CD8-positive, alpha-beta memory T cell (primary cell): ENCODE results near the gene DOK6. TPM values are rescaled to one million over a fixed set of nuclear protein-coding genes. Genes with fewer than 3 reads are reported as not detected.
A peak's percentile ranks its signal among the peaks of the same experiment; 100 is the strongest.

Source experiments
- CTCF ChIA-PET: fragments of 350-600 bp; sonication (Branson Sonifier 250); formaldehyde crosslinking; loops from one replicate; lab custom pipeline; 2021; ENCODE audit warnings: antibody characterized with exemption; lab: Charles Lee
- POLR2A ChIA-PET: fragments of 350-600 bp; sonication (Branson Sonifier 250); formaldehyde crosslinking; loops from one replicate; lab custom pipeline; 2021; ENCODE audit warnings: antibody characterized with exemption; lab: Charles Lee
- DNase-seq, 5 donors: peaks; one replicate each; pipeline versions ENCODE4 v3.0.0 to v3.0.0-alpha.2; 2020 to 2022; ENCODE audit warnings: mixed read lengths in 1 of 5
- H3K27ac ChIP-seq: one replicate; pipeline ENCODE4 v1.7.0; 2013; ENCODE audit warnings: low read depth, mild to moderate bottlenecking, low read length, moderate library complexity
- H3K27me3 ChIP-seq: 2 replicates; pipeline ENCODE4 v1.7.0; 2013; ENCODE audit warnings: low read length, mild to moderate bottlenecking; ENCODE audit not compliant: insufficient read depth, poor library complexity, severe bottlenecking
- H3K36me3 ChIP-seq: 2 replicates; pipeline ENCODE4 v1.7.0; 2013; ENCODE audit warnings: mild to moderate bottlenecking, low read length, moderate library complexity; ENCODE audit not compliant: insufficient read depth
- H3K4me1 ChIP-seq: 2 replicates; pipeline ENCODE4 v1.7.0; 2013; ENCODE audit warnings: mild to moderate bottlenecking, low read length, moderate library complexity; ENCODE audit not compliant: insufficient read depth
- H3K4me3 ChIP-seq: 2 replicates; pipeline ENCODE4 v1.7.0; 2013; ENCODE audit warnings: mild to moderate bottlenecking, low read length
- H3K9me3 ChIP-seq: 2 replicates; pipeline ENCODE4 v1.7.0; 2013; ENCODE audit warnings: mild to moderate bottlenecking, low read length
- H3K27ac Mint-ChIP-seq, 8 donors: one replicate each; pipeline ENCODE4 v1.8.0; 2020 to 2021; ENCODE audit warnings: mixed read lengths in 8 of 8, mild to moderate bottlenecking in 6 of 8, inconsistent platforms in 3 of 8, moderate library complexity in 3 of 8
- H3K27me3 Mint-ChIP-seq, 2 donors: one replicate each; pipeline ENCODE4 v1.8.0; 2020 to 2021; ENCODE audit warnings: mixed read lengths in 2 of 2, mild to moderate bottlenecking in 1 of 2, moderate library complexity in 1 of 2
- H3K36me3 Mint-ChIP-seq, 3 donors: one replicate each; pipeline ENCODE4 v1.8.0; 2020 to 2021; ENCODE audit warnings: mixed read lengths in 3 of 3, inconsistent platforms in 1 of 3, mild to moderate bottlenecking in 1 of 3
- H3K4me1 Mint-ChIP-seq, 3 donors: one replicate each; pipeline ENCODE4 v1.8.0; 2020 to 2021; ENCODE audit warnings: mixed read lengths in 3 of 3, inconsistent platforms in 1 of 3, mild to moderate bottlenecking in 1 of 3
- H3K4me3 Mint-ChIP-seq, 7 donors: one replicate each; pipeline ENCODE4 v1.8.0; 2020 to 2021; ENCODE audit warnings: mixed read lengths in 7 of 7, mild to moderate bottlenecking in 6 of 7, moderate library complexity in 4 of 7, inconsistent platforms in 2 of 7
- H3K9me3 Mint-ChIP-seq, 5 donors: one replicate each; pipeline ENCODE4 v1.8.0; 2020 to 2022; ENCODE audit warnings: mixed read lengths in 5 of 5, mild to moderate bottlenecking in 3 of 5, moderate library complexity in 2 of 5, inconsistent platforms in 1 of 5
- polyA plus RNA-seq: library from polyadenylated mRNA; unstranded; fragments of 300-500 nt; fragmentation: Illumina TruSeq; gene quantifications from one replicate; pipeline ENCODE4 v1.2.3, GENCODE V29; 2021
- total RNA-seq, 2 experiments: library from RNA; stranded (reverse); gene quantifications; one replicate each; pipeline ENCODE4 v1.2.3, GENCODE V29; 2021

The DOK6 gene
- total and polyA plus RNA-seq, 3 experiments from 2014 or later = 0.13 TPM; not detected in 2

GRCh38 chr18:69784815-69785214, 384.1 kb downstream of the DOK6 start:
- Histone ChIP-seq H3K4me1 (no peaks in the 10 kb centered on the region), H3K36me3 (no peaks in the 10 kb centered on the region), H3K4me3 (no peak overlapping the region), H3K9me3 (no peaks in the 10 kb centered on the region), H3K27ac (no peak overlapping the region), H3K27me3 (no peaks in the 10 kb centered on the region)
- Mint-ChIP-seq H3K4me3 (no peak overlapping the region), H3K9me3 (no peaks in the 10 kb centered on the region), H3K27ac (no peak overlapping the region), H3K4me1 (no peaks in the 10 kb centered on the region), H3K36me3 (peaks cover 0 to 6% (median 2%) of the 10 kb centered on the region in 3 donors), H3K27me3 (no peaks in the 10 kb centered on the region)
- POLR2A ChIA-PET = no interaction called here
- no peak for DNase-seq
- CTCF ChIA-PET = no interaction called here

DNA sequence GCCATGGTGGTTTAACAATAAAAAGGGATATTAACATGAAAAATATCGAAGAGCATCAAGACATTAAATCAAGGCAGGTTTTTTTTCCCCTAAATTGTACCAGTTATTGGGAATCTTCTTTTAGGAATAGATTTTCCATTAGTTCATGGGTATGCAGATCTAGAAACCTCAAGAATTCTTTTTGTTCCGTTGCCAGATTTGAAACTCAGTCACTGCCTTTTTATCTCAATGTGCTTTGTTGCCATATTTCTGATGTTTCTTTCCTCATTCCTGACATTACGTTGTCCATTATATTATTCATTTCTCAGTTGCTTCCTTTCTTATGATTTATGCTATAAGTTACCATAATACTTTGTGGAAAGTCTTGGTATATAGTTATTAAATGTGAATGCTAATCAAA, 384.8 kb downstream of the DOK6 start:
- Mint-ChIP-seq H3K27ac (no peak overlapping the region), H3K9me3 (no peaks in the 10 kb centered on the region), H3K4me1 (no peaks in the 10 kb centered on the region), H3K4me3 (no peak overlapping the region), H3K36me3 (peaks cover 0 to 6% (median 2%) of the 10 kb centered on the region in 3 donors), H3K27me3 (no peaks in the 10 kb centered on the region)
- H3K27me3 ChIP-seq = no peaks in the 10 kb centered on the region
- H3K4me3 ChIP-seq = no peak overlapping the region
- no peaks in the 10 kb centered on the region for H3K36me3 ChIP-seq
- no peak overlapping the region for H3K27ac ChIP-seq
- DNase-seq = no peak
- H3K9me3 ChIP-seq = no peaks in the 10 kb centered on the region
- CTCF ChIA-PET = no interaction called here
- POLR2A ChIA-PET = no interaction called here
- no peaks in the 10 kb centered on the region for H3K4me1 ChIP-seq

- H3K4me1 Mint-ChIP-seq = no peaks in the 10 kb centered on the region
- POLR2A ChIA-PET = no interaction called here
- Histone ChIP-seq H3K4me1 (no peaks in the 10 kb centered on the region), H3K27me3 (no peaks in the 10 kb centered on the region), H3K36me3 (no peaks in the 10 kb centered on the region), H3K27ac (no peak overlapping the region), H3K9me3 (no peaks in the 10 kb centered on the region), H3K4me3 (no peak overlapping the region)
- H3K27me3 Mint-ChIP-seq = no peaks in the 10 kb centered on the region
- no peak for DNase-seq
- no peaks in the 10 kb centered on the region for H3K9me3 Mint-ChIP-seq
- no peak overlapping the region for H3K4me3 Mint-ChIP-seq
- H3K36me3 Mint-ChIP-seq = peaks cover 0 to 3% (median 0%) of the 10 kb centered on the region in 3 donors
- CTCF ChIA-PET = no interaction called here
- no peak overlapping the region for H3K27ac Mint-ChIP-seq
Measured at GRCh38 chr18:69786427-69786826, 385.7 kb downstream of the DOK6 start.

DNA sequence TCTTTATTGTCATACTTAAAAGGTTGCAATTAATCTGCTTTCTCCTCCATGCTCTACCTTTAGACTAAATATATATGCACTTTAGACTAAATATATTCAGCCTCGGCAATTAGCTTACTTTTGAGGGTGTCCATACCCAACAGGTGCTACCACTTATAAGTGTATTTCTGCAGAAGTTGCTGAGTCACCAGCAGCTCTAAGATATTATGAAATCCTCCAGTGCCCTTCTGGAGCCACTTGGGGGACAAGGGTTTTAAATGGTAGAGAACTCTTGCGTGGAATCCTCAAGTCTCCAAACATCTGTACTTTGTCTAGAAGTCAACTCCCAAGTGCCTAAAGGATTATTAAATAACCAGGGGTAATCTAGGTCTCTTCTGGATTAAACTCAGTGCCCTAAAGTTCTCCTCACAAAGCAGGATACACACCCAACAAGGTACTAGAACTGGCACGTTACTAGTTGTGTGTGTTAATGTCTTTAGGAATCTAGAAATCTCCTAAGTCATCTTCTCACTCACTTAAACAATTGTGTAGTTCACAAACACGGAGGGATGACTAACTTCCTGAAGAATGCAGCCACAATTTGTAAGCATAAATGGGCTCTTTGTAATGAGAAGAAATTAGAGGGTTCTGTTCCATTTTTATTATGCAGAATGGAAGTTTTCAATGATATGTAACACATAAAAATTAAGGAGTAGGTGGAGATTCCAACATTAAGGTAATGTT, 387.3 kb downstream of the DOK6 start:
- CTCF ChIA-PET = no interaction called here
- Mint-ChIP-seq H3K36me3 (peaks cover 0 to 3% (median 1%) of the 10 kb centered on the region in 3 donors), H3K27me3 (no peaks in the 10 kb centered on the region), H3K4me3 (no peak overlapping the region), H3K4me1 (no peaks in the 10 kb centered on the region), H3K9me3 (no peaks in the 10 kb centered on the region), H3K27ac (peak overlapping the region in 1 of 8 donors; percentile 42)
- Histone ChIP-seq H3K27me3 (no peaks in the 10 kb centered on the region), H3K4me1 (no peaks in the 10 kb centered on the region), H3K4me3 (no peak overlapping the region), H3K36me3 (no peaks in the 10 kb centered on the region), H3K27ac (no peak overlapping the region), H3K9me3 (no peaks in the 10 kb centered on the region)
- POLR2A ChIA-PET = no interaction called here
- no peak for DNase-seq

GRCh38 chr18:69789794-69790193, 389.1 kb downstream of the DOK6 start:
- Histone ChIP-seq H3K4me1 (no peaks in the 10 kb centered on the region), H3K9me3 (no peaks in the 10 kb centered on the region), H3K27me3 (no peaks in the 10 kb centered on the region), H3K27ac (no peak overlapping the region), H3K36me3 (no peaks in the 10 kb centered on the region), H3K4me3 (no peak overlapping the region)
- no peaks in the 10 kb centered on the region for H3K27me3 Mint-ChIP-seq
- H3K27ac Mint-ChIP-seq = no peak overlapping the region
- DNase-seq = no peak
- no peaks in the 10 kb centered on the region for H3K9me3 Mint-ChIP-seq
- CTCF ChIA-PET = no interaction called here
- peaks cover 0 to 6% (median 1%) of the 10 kb centered on the region in 3 donors for H3K36me3 Mint-ChIP-seq
- POLR2A ChIA-PET = no interaction called here
- no peak overlapping the region for H3K4me3 Mint-ChIP-seq
- H3K4me1 Mint-ChIP-seq = no peaks in the 10 kb centered on the region

GRCh38 chr18:69790649-69791048, 390.0 kb downstream of the DOK6 start:
- ChIA-PET POLR2A (no interaction called here), CTCF (no interaction called here)
- no peaks in the 10 kb centered on the region for H3K4me1 Mint-ChIP-seq
- DNase-seq = no peak
- H3K4me3 ChIP-seq = no peak overlapping the region
- no peaks in the 10 kb centered on the region for H3K36me3 ChIP-seq
- no peaks in the 10 kb centered on the region for H3K9me3 ChIP-seq
- peaks cover 0 to 6% (median 1%) of the 10 kb centered on the region in 3 donors for H3K36me3 Mint-ChIP-seq
- no peak overlapping the region for H3K27ac Mint-ChIP-seq
- no peaks in the 10 kb centered on the region for H3K9me3 Mint-ChIP-seq
- no peaks in the 10 kb centered on the region for H3K27me3 ChIP-seq
- H3K4me1 ChIP-seq = no peaks in the 10 kb centered on the region
- no peaks in the 10 kb centered on the region for H3K27me3 Mint-ChIP-seq
- no peak overlapping the region for H3K4me3 Mint-ChIP-seq
- no peak overlapping the region for H3K27ac ChIP-seq

GRCh38 chr18:69795791-69796190, 395.1 kb downstream of the DOK6 start:
- Histone ChIP-seq H3K4me3 (no peak overlapping the region), H3K9me3 (no peaks in the 10 kb centered on the region), H3K4me1 (no peaks in the 10 kb centered on the region), H3K27ac (no peak overlapping the region), H3K27me3 (no peaks in the 10 kb centered on the region), H3K36me3 (no peaks in the 10 kb centered on the region)
- peak overlapping the region in 1 of 8 donors; percentile 17 for H3K27ac Mint-ChIP-seq
- H3K4me1 Mint-ChIP-seq = no peaks in the 10 kb centered on the region
- H3K27me3 Mint-ChIP-seq = no peaks in the 10 kb centered on the region
- H3K9me3 Mint-ChIP-seq = no peaks in the 10 kb centered on the region
- no peak overlapping the region for H3K4me3 Mint-ChIP-seq
- ChIA-PET POLR2A (no interaction called here), CTCF (no interaction called here)
- peaks cover 0 to 7% (median 2%) of the 10 kb centered on the region in 3 donors for H3K36me3 Mint-ChIP-seq
- DNase-seq = no peak

DNA sequence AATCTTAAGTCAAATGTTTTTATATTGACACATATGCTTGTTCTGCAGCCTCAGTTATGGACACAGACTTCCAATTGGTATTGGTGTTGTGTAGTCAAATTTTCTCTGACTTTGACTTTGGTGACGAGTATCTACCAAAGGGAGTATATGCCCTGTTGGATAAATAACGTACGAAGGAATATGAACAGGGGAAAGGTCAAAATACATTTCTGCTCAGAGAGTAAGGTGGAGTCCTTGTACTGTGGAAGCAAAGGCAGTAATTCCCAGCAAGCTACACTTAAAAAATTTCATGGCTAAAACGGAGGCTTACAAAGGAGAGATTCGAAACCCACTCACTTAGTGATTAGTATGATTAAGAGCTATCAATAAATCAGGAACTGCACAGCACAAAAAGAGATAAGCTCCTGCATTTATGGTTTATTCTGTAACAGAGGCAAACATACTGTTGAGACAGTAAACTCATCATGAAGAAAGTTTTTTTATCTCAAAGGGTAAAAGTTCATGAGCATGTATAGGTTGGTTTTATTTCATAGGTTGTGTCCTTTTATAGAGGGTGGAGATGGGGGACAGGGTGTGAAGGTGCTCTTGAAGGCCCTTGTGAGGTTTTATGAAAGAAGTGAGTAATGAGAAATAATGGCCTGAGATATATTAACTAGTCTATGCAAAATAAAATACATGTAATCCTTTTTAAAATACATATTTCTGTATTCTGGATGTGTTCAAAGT, 404.3 kb downstream of the DOK6 start:
- POLR2A ChIA-PET = no interaction called here
- no peak for DNase-seq
- Histone ChIP-seq H3K27me3 (no peaks in the 10 kb centered on the region), H3K4me1 (no peaks in the 10 kb centered on the region), H3K4me3 (no peak overlapping the region), H3K36me3 (no peaks in the 10 kb centered on the region), H3K27ac (no peak overlapping the region), H3K9me3 (no peaks in the 10 kb centered on the region)
- Mint-ChIP-seq H3K4me1 (peaks cover under 1 to 4% (median 2%) of the 10 kb centered on the region in 3 donors), H3K9me3 (no peaks in the 10 kb centered on the region), H3K36me3 (peaks cover under 1 to 9% (median 2%) of the 10 kb centered on the region in 3 donors), H3K27ac (no peak overlapping the region), H3K27me3 (no peaks in the 10 kb centered on the region), H3K4me3 (no peak overlapping the region)
- CTCF ChIA-PET = no interaction called here
